HG02938 (cell line): Measurements from ENCODE around the gene DCST2.

Experiments used
- ATAC-seq: cut with Tn5 transposase; IDR thresholded peaks from one replicate; pipeline ENCODE4 v1.9.1; 2021; ENCODE audit warnings: mild to moderate bottlenecking, moderate library complexity; ENCODE audit not compliant: unreplicated experiment

Gene DCST2

GRCh38 chr1:155012026-155012546 is 21.5 kb downstream of the DCST2 start:
- ATAC-seq, result no peak

- ATAC-seq, result no peak
Measured at GRCh38 chr1:155011437-155012025, 22.1 kb downstream of the DCST2 start.

- no peak for ATAC-seq
Measured at GRCh38 chr1:155011004-155011416, 22.6 kb downstream of the DCST2 start.

- no peak for ATAC-seq
Measured at GRCh38 chr1:155010211-155010918, 23.2 kb downstream of the DCST2 start.

- ATAC-seq, result no peak
Measured at GRCh38 chr1:155009742-155010141, 23.8 kb downstream of the DCST2 start.

GRCh38 chr1:155009221-155009711 is 24.3 kb downstream of the DCST2 start:
- ATAC-seq, result no peak

- ATAC-seq, result no peak
Measured at GRCh38 chr1:155008015-155008941, 25.3 kb downstream of the DCST2 start.

- ATAC-seq, result no peak
Measured at GRCh38 chr1:155007251-155007828, 26.2 kb downstream of the DCST2 start.

- no peak for ATAC-seq
Measured at GRCh38 chr1:155006601-155007101, 26.9 kb downstream of the DCST2 start.

- ATAC-seq, result no peak
Measured at GRCh38 chr1:155005076-155006011, 28.2 kb downstream of the DCST2 start.

GRCh38 chr1:155004352-155005075 is 29.1 kb downstream of the DCST2 start:
- ATAC-seq, result no peak

GRCh38 chr1:155003766-155004351 is 29.7 kb downstream of the DCST2 start:
- ATAC-seq, result no peak

- no peak for ATAC-seq
Measured at GRCh38 chr1:155003227-155003765, 30.3 kb downstream of the DCST2 start.

GRCh38 chr1:155002464-155003226 is 30.9 kb downstream of the DCST2 start, which contains the start of gene ZBTB7B:
TSS of gene ZBTB7B (plus strand) at chr1:155002802. CDS start at chr1:155014661, 11,859 bp downstream.
- ATAC-seq, result peak; percentile 2

GRCh38 chr1:155001675-155002463 is 31.7 kb downstream of the DCST2 start:
- ATAC-seq, result peak; percentile 47

- ATAC-seq, result no peak
Measured at GRCh38 chr1:155001425-155001674, 32.2 kb downstream of the DCST2 start.
